OCI-LY7 (cell line): ENCODE results near the gene ERI3.

Experiments
- CTCF ChIP-seq: fragments of 200-600 bp; sonication (generic); conservative IDR thresholded peaks from 2 replicates; pipeline ENCODE4 v1.5.1; 2014; ENCODE audit warnings: mild to moderate bottlenecking, antibody characterized with exemption, low read length, moderate library complexity, mixed read lengths
- EZH2phosphoT487 ChIP-seq: fragments of 200-600 bp; sonication (generic); IDR thresholded peaks from 2 replicates; pipeline ENCODE4 v1.6.1; 2018; ENCODE audit warnings: low read depth, borderline replicate concordance, mild to moderate bottlenecking, mixed run types, antibody characterized with exemption, low read length, moderate library complexity, mixed read lengths

- TF ChIP-seq CTCF (no peak), EZH2phosphoT487 (no peak)
These were observed 79.1 kb downstream of the ERI3 start for GRCh38 chr1:44275991-44276405.
